ENCODE measurements around the gene APH1B.
"Not testable (repeated sequence)": the region's sequence is repeated elsewhere in the genome, so short reads cannot be mapped to it uniquely, and the experiment has no call there.

APH1B gene

DNA sequence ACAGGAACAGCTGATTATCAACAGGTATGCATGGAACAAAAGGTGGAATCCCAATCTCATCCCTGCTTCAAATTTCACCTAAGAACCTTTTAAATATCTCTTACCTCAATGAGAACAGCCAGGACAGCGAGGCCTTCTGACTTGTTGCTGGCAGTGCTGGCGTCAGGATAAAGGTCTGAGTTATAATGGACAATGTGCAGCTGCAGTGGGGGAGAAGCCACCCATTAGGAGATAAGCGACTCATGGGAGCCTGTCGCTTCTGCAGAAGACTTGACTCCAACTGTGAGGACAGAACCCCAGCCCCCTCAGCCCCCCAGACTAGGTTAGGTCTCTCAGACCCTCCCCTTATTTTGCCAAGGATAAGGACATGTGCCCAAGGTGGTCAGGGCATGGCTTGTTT is 64.5 kb downstream of the APH1B start:
- no peak overlapping the region for H3K27ac ChIP-seq
- peaks cover 6% of the 10 kb centered on the region for H3K4me1 ChIP-seq (ENCODE audit: low read depth, poor library complexity, severe bottlenecking)
- H3K9ac ChIP-seq, result no peak overlapping the region
- no peak overlapping the region for H3K4me2 ChIP-seq
- TF ChIP-seq, protein P1, sequence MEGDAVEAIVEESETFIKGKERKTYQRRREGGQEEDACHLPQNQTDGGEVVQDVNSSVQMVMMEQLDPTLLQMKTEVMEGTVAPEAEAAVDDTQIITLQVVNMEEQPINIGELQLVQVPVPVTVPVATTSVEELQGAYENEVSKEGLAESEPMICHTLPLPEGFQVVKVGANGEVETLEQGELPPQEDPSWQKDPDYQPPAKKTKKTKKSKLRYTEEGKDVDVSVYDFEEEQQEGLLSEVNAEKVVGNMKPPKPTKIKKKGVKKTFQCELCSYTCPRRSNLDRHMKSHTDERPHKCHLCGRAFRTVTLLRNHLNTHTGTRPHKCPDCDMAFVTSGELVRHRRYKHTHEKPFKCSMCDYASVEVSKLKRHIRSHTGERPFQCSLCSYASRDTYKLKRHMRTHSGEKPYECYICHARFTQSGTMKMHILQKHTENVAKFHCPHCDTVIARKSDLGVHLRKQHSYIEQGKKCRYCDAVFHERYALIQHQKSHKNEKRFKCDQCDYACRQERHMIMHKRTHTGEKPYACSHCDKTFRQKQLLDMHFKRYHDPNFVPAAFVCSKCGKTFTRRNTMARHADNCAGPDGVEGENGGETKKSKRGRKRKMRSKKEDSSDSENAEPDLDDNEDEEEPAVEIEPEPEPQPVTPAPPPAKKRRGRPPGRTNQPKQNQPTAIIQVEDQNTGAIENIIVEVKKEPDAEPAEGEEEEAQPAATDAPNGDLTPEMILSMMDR (conservative IDR thresholded peaks at IDR 0.05; ENCODE audit: low read depth, low read length), result no peak
- H3K4me3 ChIP-seq (IDR thresholded peaks at IDR 0.05; ENCODE audit: insufficient read depth, low read depth, low read length), result no peak overlapping the region
- H3K27me3 ChIP-seq (ENCODE audit: insufficient read depth, low read depth), result no peaks in the 10 kb centered on the region
- H4K20me1 ChIP-seq (ENCODE audit: insufficient read depth), result no peaks in the 10 kb centered on the region
- H3K79me2 ChIP-seq (ENCODE audit: insufficient read depth, low read depth), result no peaks in the 10 kb centered on the region
- H3K36me3 ChIP-seq (ENCODE audit: insufficient read depth), result no peaks in the 10 kb centered on the region
- no peak overlapping the region for H2AFZ ChIP-seq (ENCODE audit: low read depth)

DNA sequence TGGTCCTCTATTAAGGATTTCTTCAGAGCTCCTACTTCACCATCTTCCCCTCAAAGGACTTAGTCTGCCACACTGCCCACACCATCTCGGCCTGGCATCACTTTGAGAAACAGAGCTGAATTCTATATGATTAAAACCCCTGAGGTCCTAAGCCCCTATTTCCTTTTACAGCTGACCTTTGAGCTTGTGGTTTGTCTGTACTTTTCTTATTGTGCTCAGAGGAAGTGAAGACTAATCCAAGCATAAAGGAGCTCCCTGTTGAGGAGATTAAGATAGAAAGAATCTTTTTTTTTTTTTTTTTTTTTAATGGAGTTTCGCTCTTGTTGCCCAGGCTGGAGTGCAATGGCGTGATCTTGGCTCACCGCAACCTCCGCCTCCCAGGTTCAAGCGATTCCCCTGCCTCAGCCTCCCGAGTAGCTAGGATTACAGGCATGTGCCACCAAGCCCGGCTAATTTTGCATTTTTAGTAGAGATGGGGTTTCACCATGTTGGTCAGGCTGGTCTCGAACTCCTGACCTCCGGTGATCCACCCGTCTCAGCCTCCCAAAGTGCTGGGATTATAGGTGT is 65.7 kb downstream of the APH1B start:
- H3K9ac ChIP-seq, H3K4me2 ChIP-seq: not testable (repeated sequence)

DNA sequence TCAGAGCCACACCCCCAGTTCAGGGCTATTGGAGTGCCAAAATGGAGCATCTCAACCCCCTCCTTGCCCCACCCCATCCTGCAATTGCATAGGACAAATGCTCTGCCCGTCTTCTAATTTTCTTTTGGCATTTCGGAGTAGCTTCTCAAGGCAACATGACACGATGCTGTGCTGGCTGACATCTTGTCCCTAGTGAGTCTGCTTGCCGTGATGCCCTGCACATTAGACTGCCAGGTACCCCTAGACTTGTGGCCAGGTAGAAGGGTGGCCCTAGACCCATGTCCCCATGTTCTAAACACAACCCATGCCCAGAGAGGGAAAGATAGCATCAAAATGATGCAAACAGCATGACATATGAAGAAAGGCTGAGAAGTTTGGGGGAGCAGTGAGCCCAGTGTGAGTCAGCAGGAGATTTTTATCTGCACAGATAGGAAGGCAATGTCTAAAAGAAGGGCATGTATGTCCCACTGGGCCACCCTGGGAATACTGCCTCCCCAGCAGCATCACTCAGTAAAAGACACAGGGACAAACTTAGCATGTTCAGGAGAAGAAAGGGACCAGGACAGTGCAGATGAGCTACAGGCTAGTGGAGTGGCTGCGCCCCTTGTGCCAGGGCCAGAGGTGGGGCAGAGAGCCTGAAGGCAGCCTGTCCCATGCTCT is 67.5 kb downstream of the APH1B start:
- H3K4me1 ChIP-seq (ENCODE audit: low read depth, poor library complexity, severe bottlenecking), result peaks cover 17% of the 10 kb centered on the region
- H3K27me3 ChIP-seq (ENCODE audit: insufficient read depth, low read depth), result no peaks in the 10 kb centered on the region
- TF ChIP-seq, protein P1 (conservative IDR thresholded peaks at IDR 0.05; ENCODE audit: low read depth, low read length), result no peak
- no peak overlapping the region for H3K4me3 ChIP-seq (IDR thresholded peaks at IDR 0.05; ENCODE audit: insufficient read depth, low read depth, low read length)
- H2AFZ ChIP-seq (ENCODE audit: low read depth), result no peak overlapping the region
- no peaks in the 10 kb centered on the region; the same call in 1 of the 2 replicates for H4K20me1 ChIP-seq (ENCODE audit: insufficient read depth)
- no peaks in the 10 kb centered on the region for H3K79me2 ChIP-seq (ENCODE audit: insufficient read depth, low read depth)
- H3K9ac ChIP-seq, result no peak overlapping the region
- no peaks in the 10 kb centered on the region for H3K36me3 ChIP-seq (ENCODE audit: insufficient read depth)
- H3K4me2 ChIP-seq, result no peak overlapping the region
- no peak overlapping the region for H3K27ac ChIP-seq

More for the DNA sequence above, 65.7 kb downstream of the APH1B start:
- not testable (repeated sequence) for H3K4me3 ChIP-seq (IDR thresholded peaks at IDR 0.05; ENCODE audit: insufficient read depth, low read depth, low read length); H3K27ac ChIP-seq; H4K20me1 ChIP-seq (ENCODE audit: insufficient read depth); H2AFZ ChIP-seq (ENCODE audit: low read depth); H3K27me3 ChIP-seq (ENCODE audit: insufficient read depth, low read depth); H3K36me3 ChIP-seq (ENCODE audit: insufficient read depth); H3K79me2 ChIP-seq (ENCODE audit: insufficient read depth, low read depth)
- H3K4me1 ChIP-seq (ENCODE audit: low read depth, poor library complexity, severe bottlenecking), result peaks cover 17% of the 10 kb centered on the region

DNA sequence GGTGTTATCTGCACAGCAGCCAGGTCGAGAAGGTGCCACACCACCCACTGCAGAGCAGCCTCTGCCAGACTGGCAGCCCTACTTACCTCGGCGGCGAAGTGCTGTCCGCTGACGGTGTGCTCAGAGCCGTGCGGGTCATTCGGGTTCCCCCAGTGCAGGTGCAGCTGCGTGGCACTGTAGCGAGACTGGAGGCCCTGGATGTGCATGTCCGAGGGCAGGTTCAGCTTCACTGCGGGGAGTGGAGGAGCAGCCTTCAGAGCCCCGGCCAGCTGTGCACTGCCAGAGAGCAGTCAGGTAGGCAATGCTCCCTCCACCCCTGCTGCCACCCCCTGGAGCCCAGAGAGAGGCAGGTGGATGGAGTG is 68.0 kb downstream of the APH1B start:
- H3K9ac ChIP-seq, result no peak overlapping the region
- no peak overlapping the region for H3K4me3 ChIP-seq (IDR thresholded peaks at IDR 0.05; ENCODE audit: insufficient read depth, low read depth, low read length)
- TF ChIP-seq, protein P1 (conservative IDR thresholded peaks at IDR 0.05; ENCODE audit: low read depth, low read length), result no peak
- peaks cover 17% of the 10 kb centered on the region for H3K4me1 ChIP-seq (ENCODE audit: low read depth, poor library complexity, severe bottlenecking)
- no peaks in the 10 kb centered on the region for H3K36me3 ChIP-seq (ENCODE audit: insufficient read depth)
- no peaks in the 10 kb centered on the region; the same call in 1 of the 2 replicates for H4K20me1 ChIP-seq (ENCODE audit: insufficient read depth)
- no peak overlapping the region for H2AFZ ChIP-seq (ENCODE audit: low read depth)
- no peak overlapping the region for H3K4me2 ChIP-seq
- H3K27me3 ChIP-seq (ENCODE audit: insufficient read depth, low read depth), result no peaks in the 10 kb centered on the region
- no peaks in the 10 kb centered on the region for H3K79me2 ChIP-seq (ENCODE audit: insufficient read depth, low read depth)
- no peak overlapping the region for H3K27ac ChIP-seq
